HG03039 (cell line): Measurements from ENCODE around the gene AMBRA1.

Source experiments
- ATAC-seq: cut with Tn5 transposase; IDR thresholded peaks from one replicate; pipeline ENCODE4 v1.9.1; 2021; ENCODE audit warnings: mild to moderate bottlenecking, moderate library complexity; ENCODE audit not compliant: unreplicated experiment

The AMBRA1 gene

DNA sequence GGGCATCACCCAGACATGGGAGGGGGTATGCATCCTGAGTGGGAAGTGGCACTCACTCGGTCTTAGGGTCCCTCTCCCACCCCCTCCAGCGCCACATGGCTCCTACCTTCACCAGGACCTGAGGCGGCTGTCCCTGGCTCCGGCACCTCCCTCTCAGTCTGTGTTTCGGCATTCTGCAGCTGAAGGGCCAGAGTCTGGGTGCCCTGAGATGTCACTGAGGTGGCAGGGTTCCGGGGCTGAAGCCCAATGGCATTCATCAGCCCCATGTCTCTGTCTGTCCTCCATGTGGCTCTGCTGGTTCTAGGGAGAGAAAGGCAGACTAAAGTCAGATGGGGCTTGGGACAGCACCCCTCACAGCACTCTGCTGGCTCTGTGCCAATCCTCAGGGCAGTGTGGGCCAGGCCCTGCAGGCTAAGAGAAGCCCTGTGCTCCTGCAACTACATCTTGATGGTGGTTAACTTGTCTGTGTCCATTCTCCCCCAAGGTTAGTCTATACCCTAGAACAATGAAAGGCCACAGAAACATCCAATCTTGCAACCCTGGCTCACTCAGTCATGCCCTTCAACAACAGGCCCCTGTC is 185.3 kb downstream of the AMBRA1 start:
- no peak for ATAC-seq

DNA sequence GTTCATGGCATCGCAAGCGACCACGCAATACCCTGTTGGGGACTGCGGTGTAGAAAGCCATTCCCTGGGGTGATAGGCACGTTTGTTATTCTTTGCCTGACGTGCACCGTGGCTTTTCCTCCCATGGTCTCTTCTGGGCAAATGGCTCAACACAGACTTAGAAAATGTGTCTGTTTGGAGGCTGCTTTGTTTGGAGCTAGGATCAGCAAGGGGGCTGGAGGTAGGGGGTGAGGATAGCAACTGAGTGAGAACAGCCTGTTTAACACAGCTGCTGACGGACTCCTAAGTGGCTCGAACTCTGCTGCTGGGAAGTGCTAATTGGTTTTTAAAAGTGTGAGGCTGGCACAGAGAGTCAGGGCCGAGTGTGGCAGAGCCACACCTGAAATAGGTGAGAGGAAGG is 186.2 kb downstream of the AMBRA1 start:
- no peak for ATAC-seq

DNA sequence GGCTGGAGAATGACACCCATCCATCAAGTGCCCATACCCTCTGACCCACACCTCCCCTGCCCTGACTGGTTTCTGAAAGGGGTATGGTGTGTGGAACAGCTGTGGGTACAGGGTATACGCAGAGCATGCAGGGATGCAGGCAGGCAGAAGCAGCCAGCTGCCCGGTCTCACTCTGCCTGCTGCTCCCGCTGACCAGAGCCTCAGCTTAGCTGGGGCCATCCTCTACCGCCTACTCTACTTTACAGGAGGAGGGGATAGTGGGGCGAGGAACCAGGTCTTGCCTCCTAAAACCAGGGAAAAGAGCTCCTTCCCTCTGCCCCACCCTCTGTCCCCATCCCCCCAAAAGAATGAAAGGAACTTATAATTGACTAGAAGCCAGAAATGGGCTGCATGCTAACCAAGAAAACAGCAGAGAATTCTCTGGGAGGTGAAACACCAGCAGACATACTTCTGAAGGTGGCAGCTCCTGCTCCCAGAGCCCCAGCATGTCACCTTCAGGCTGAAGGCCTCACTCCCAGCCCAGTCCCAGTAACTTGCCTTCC is 189.3 kb downstream of the AMBRA1 start:
- ATAC-seq: no peak

DNA sequence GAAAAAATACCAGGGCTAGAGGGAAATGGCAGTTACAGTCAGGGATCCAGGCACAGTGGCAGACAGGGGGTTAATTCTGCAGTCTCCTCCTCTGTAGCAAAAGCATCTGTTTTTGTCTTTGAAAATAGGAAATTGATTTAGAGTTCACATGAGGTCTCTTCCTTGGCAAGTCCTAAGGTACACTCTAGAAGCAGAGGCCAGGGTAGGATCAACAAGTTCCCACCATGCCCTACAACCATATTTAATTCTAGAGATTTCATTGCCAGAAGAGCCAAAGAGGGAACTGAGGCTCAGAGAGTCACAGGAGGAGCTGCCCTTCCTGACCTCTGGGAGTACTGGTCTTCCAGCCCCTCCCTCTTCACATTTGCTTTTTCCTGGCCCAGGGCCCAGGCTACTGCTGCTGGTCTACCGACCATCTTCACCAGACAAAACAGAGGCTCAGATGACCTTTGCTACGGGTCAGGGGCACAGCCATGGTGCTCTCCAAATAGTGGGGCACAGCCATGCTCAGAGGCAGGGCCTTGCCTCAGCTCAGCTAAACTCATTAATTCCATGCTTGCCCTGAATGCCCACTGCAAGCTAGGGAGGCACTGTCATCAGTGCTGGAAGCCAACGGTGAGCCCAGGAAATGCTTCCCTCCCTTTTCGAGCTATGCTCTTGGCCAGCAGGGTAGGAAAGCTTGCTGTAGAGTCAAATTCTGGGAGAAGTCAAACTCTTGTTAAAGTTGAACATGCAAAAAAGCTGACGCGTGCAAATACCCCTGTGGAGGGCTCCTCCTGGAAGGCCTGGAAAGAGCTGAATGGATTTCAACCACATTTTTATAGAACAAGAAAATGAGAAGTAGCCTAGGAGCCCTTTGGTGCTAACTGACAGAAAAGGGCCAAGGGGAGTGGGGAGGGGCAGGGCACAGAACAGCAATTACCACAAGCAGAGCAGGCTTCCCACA is 190.6 kb downstream of the AMBRA1 start:
- no peak for ATAC-seq

DNA sequence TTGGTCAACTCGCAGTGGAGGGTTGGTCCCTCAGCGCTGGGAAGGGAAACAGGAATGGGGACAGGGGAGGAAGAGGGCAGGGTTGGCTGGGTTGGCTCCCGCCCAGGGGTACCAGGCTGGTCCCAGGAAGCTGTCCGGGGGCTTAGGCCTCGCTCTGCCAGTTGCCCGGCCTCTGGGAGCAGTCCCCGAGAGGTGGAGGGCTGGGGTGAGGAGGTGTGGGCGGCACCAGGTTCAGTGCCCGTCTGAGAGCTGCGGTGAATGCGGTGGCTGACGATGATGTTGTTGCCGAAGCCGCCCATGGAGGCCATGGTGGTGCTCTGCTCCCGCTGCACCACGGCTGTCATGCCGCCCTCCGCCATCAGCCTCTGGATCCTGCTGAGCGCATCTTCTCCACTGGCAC is 196.3 kb downstream of the AMBRA1 start:
- no peak for ATAC-seq

DNA sequence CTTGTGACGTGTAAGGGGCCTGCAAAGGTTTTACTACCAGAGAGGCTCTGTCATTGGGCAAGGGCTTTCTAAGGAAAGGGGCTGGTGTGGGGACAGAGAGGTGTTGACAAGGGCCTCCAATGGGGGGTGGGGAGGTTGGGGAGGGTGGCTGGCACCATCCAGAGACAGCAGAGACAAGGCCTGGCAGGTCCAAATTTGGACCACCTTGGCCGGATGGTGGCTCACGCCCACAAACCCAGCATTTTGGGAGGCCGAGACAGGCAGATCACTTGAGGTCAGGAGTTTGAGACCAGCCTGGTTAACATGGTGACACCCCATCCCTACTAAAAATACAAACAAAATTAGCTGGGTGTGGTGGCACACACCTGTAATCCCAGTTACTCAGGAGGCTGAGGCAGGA is 200.1 kb downstream of the AMBRA1 start:
- no peak for ATAC-seq

DNA sequence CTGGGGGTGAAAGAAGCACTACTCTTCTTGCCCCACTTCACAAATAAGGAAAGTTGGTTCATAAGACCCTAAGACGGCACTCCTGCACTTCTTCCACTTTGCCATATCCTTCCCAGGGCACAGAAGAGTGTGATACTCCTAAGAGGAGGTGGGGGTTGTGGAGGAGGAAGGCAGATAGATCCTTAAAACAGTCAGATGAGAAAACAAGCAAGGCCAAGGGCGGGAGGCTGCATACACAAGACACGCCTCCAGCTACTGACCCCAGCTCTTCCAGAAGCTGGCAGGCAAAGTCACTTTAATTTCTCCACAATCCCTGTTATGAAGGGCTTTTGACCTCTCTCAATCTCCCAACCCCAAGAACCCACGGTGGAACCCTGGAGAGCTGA is 200.6 kb downstream of the AMBRA1 start:
- no peak for ATAC-seq

DNA sequence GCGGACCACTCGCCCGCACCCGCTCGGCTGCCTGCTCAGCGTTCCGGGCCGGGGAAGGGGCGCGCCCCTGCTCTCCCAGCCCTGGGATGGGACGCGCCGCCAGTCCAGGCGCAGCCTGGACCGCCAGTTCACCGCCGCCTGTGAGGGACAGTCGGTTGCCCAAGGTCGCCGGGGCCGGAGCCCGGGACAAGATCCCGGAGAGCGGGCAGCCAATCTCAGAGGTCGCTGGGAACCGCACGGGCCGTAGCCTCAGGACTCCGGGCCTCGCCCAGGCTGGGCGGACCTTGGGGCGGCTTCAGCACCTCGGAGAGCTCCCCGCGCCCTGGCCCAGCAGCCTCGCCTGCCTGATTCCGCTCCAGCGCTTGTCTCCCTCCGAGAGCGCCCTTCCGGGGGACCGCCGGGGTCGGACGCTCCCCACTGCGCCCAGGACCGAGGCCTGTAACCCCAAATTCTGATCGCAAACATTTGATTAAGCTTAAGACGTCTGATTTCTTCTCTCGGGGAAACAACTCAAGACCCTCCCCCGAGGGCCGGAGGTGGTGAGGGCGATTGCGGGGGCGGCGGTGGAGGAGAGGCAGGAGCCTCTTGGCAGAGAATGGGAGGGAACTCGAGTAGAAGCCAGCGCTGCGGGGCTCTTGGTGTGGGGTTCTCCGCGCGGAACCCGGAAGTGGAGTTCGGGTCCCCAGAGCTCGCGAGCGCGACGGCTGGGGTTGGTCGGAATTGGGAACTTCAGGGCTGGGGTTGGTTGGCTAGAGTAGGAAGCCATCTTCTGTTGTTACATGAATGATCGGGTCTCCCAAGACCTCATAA is 201.2 kb downstream of the AMBRA1 start:
- no peak for ATAC-seq

DNA sequence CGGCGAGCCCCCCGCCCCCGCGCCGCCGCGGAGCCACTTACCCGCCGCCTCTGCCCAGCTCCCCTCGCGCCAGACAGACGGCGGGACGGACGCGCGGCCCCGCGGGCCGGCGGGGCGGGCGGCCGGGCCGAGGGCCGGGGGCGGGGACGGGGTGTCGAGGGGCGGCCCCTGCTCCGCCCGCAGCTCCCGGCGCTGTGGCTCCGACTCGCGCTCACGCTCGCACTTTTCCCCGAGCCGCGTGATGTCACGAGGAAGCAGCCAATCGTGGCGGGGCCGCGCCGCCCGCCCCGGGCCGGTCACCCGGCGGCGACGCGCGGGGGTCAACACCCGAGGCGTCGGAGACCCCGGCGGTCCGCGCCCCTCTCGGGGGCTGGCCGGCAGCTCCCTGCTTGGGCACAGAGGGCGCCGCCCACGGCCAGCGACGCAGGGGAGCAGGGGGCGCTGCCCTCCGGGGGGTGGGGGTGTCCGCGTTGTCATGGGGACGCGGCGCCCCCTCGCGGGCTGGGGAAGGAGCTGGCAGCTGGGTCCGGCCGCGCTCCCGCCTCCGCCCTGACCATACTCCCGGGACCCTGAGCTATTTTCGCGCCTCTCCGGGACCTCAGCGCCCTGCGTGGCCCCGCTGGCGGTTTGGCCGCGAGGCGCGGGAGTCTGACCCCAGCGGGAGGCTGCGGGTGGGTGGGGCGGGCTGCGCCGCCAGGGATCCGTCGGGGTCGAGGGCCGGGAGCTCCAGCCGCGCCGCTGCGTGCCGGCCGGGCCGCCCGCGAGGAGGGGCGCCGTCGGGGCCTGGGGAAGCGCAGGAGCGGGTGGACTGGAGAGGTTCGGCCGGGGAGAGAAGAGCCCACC is 202.0 kb downstream of the AMBRA1 start, which contains the start of gene CHRM4:
TSS of gene CHRM4 (minus strand) at position 199 of the 843 bp plus-strand sequence. CDS start 5,219 bp downstream, outside the sequence.
- no peak for ATAC-seq

DNA sequence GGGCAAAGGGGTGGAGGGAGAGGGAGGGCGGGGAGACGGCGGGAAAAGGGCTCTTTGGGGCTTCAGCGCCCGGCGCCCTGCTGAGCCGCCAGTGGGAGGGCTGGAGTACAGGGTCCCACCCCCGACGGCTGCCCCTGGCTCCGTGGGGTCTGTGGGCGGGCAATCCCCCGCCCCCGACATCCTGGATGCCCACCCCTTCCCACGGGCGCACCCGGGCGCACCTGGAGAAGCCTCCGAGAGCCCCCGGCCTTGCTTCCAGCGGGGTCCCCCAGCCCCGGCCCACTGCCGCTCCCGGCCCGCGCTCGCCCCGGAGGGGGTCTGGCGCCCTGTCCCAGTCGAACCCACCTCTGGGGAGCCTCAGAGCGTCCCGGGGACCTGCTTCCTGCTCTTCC is 202.6 kb downstream of the AMBRA1 start:
- no peak for ATAC-seq

DNA sequence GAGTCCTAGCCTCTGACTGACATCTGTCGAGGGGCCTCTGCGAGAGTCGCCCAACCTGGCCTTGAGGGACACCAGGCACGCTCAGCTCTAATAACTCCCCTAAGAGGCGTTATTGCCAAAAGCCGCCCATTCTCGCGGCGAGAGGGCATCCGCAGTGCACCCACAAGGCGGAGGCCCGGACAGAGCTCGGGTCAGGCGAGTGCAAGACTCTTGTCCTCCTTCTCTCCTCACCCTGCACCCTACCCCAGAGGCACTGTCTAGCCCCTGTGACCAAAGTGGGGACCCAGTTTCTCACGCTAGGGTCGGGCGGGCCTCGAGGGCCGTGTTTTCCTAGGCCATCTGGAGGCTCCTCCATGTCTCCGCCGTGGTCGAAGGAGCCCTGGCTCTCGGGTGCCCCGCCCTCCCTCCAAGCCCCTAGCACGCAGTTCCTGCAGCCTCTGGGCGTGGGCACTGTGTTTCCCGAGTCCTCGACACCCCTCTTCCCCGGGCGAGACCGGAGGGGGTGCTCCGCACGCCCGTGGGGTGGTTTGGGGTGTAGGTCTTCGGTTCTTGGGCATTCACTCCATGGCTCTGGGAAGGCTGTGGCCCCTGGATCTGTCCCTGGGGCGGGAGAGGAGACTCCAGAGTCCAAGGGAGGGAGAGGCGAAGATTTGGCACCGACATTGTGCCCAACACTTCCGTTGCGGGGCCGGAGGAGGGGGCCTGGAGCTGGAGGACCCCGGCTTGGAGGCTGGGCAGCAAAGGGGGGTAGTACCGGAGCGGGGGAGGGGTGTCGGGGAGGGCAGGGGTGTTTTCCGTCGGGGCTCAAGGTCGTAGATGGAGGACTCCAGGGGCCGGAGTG is 203.3 kb downstream of the AMBRA1 start:
- no peak for ATAC-seq

DNA sequence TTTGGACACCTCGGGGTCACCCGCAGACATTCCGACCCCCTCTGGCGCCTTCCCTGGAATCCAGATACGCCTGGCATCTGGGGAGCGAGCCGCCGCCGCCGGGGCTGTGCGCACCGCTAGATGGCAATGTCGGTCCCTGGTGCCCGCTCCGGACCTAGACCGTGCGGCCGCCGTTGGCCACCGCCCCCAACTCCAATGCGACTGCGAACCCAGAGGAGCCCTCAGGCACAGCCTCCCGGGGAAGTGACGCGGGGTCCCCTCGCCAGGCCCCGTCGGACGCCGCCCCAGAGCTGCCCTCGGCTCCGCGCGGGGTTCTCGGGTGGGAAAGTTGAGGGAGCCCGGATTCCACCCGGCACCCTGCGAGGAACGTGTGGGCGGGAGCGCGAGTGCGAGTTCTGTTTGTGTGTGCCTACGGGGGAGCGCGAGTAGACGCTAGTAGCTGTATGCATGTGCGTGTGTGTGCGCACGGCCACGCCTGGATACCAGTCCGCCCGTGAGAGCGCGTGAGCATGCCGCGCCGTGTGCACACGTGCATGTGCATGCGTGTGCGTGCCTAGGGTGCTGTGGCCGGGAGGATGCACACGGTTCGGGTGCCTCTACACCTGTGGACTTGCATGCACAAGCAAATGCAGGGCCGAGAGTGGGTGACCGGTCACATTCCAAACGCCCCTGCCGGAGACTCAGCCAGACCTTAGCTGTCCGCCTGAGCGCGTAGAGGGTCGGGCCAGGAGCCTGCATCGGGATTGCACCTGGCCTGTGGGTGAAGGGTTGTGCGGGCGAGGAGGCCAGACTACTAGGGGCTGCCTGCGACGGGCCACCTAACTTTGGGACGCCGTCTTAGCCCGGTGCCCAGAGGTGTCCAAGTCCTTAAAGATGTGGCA is 204.1 kb downstream of the AMBRA1 start:
- no peak for ATAC-seq

DNA sequence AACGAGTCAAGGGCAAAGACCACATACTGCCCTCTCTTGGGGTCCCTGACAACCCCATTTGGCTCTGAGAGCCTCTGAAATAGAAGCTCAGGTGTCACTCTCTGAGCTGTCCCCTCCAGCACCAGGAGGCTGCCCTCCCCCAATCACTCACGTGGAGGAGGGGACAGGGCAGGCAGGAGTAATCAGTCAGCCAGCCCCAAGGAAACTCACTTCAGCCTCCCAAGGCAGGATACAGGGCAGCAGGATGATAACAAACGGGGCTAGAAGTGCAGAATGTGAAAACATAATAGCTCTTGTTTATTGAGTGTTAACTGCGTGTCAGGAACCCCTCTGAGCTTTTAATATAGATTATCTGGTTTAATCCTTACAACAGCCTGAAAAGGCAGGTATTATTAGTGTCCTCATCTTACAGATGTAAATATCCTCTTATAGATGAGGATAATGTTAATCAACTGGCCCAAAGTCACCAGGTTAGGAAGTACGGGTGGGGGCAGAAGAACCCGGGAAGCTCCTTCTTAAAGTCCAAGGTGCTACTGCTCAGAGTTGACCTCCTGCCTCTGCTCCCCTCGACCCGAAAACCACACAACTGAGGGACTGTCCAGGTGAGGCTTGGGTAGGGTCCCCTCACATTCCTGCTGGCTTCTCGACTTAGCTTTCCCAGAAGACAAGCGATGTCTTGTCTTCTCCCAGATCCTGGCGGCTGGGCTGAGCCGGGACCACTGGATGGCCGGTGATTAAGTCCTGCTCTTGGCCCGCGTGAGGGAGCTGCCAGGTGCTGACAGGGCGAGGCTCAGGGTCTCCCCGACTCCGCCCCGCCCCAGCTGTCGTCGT is 205.0 kb downstream of the AMBRA1 start:
- ATAC-seq: no peak

DNA sequence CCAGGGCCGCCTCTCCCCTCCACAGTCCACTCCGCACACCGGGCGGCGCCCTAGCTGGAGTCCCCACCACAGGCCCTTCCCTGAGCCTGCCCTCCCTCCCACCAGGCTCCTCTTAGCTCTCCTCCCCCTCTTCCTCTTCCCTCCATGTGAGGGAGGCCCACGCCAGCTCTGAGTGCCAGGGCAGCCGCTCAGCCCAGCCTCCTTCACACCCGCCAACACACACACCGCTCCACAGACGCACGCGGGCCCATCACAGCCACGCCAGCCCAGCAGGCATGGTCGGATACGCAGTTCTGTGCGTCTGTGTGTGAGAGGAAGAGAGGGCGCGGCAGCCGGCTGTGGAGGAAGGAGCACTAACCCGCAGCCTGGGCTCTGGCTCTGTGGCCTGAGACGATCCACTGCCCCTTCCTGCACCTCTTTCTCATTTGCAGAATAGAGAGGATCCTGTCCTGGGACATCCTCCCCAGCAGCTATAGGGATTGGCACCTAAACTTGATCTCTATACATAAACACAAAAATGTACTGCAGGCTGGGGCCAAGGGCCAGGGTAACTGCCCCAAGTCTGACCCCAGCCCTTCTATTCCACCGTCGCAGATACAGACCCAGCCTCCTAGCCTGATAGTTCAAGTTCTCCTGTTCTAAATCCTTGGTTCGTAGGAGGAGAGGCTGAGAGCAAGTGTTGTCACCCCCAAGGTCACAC is 205.8 kb downstream of the AMBRA1 start:
- no peak for ATAC-seq

DNA sequence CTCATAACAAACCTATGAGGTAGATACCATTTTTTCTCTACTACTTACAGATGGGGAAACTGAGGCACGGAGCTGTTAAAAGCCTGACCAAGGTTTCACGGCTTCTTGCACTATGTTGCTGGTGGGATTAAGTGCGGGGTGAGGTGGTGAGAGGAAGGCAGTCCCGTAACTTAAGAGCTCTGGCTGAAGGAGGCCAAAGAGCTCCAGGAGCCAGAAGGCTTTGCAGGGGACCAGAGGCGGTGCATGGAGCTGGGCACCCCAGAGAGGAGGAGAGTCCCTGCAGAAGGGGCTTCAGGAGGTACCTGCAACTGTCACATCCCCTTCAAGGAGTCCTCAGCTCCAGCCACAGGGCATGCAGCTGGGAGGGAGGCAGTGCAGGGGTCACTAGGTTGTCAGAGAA is 206.4 kb downstream of the AMBRA1 start:
- ATAC-seq: no peak

DNA sequence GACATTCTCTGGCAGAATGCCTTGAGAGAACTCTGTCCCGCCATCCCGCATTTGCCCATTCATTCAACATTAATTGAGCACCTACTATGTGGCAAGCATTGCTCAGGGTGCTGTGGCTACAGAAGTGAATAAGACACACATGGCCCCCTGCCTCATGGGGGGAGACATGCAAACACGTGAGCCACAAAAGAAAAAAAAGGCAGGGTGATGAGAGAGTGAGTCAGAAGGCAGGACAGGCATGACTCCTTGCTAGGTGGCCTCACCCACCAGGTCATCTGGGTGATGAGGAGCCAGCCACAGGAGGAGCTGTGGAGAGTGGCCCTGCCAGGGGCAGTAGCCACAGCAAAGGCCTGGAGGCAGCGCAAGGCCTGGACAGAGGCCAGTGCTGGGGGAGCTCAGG is 207.1 kb downstream of the AMBRA1 start:
- no peak for ATAC-seq

DNA sequence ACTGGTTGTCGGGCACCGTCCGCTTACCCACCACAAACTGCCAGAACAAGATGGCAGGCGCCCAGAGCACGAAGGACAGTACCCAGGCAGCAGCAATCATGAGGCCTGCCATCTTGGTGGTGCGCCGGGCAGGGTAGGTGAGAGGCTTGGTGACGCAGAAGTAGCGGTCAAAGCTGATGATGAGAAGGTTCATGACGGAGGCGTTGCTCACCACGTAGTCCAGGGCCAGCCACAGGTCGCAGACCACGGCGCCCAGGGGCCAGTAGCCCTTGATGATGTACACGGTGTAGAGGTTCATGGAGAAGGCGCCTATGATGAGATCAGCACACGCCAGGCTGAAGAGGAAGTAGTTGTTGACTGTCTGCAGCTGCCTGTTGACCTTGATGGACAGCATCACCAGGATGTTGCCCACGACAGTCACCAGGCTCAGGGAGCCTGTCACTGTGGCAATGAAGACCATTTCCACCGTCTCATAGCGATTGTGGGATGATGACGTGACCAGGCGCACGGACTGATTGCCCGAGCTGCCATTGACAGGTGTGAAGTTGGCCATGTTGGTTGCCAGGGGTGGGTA is 207.7 kb downstream of the AMBRA1 start:
- no peak for ATAC-seq
